ENCODE measurements around the gene DSTN.

The DSTN gene

DNA sequence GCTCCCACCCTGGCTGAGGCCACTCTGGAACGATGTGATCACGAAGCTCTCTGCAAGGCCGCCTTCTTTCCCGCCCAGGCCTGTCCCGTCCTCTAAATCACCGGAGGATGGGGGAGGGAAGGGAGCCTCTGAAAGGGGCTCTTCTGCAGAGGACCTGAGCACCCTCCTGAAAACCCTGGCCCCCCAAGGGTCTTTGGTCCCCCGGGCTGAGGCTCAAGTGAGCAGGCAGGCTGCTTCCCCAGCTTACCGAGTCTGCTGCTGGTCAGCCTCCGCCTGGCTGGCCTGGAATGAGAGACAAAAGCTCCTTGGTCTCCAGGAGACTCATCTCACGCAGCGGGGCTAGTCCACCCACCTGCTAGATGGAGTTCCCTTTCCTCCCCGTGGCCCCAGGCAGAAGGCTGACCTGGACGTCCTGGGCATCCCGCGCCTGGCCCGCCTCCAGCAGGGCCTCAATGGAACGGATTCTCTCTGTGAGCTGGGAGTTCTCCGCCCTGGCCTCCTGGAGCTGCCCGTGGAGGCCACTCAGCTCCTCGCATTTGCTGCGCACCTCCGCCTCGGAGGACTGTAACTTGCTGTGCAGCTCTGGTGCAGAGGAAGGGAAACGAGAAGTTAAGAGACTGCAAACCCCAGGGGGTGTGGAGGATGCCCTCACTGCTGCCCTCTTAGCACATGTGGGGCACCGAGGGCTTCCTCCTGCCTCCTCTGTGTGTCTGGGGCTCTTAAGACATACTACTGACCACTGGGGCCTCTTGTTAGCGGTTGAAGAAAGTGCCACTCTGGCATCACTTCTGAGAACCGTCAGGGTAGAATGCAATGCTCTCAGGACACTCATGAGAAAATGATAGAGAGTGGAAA lies 57.5 kb downstream of the DSTN start:
- no peak for TF ChIP-seq CTCF (IDR thresholded peaks at IDR 0.05; ENCODE audit: control insufficient read depth, extremely low read depth, insufficient read depth)
- no peak overlapping the region for H3K4me3 ChIP-seq (ENCODE audit: low read depth, low read length)
- DNase-seq (ENCODE audit: low read depth) = no peak

- no peak for DNase-seq (ENCODE audit: low read depth)
- no peak overlapping the region for H3K4me3 ChIP-seq (ENCODE audit: low read depth, low read length)
- no peak for TF ChIP-seq CTCF (IDR thresholded peaks at IDR 0.05; ENCODE audit: control insufficient read depth, extremely low read depth, insufficient read depth)
Measured at GRCh38 chr20:17628101-17628841, 58.4 kb downstream of the DSTN start.

DNA sequence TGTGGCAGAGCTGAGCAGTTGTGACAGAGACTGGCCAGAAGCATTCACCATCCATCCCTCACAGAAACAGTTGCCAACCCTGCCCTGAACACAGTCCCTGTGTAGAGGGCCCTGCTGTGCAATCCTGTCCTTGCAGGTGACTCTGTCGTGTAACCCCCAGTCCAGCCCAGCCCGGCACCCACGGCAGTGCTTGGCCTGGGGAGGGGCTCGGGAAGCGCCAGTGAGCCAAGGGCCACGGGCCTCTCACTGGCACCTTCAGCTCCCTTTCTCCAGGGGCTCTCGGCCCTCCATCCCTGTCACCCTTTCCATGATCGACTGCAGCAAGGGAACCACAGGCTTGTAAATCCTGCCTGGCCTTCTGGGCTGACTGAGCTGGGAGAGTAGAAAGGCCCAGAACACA lies 59.1 kb downstream of the DSTN start:
- no peak for DNase-seq (ENCODE audit: low read depth)
- TF ChIP-seq CTCF (IDR thresholded peaks at IDR 0.05; ENCODE audit: control insufficient read depth, extremely low read depth, insufficient read depth) = no peak
- H3K4me3 ChIP-seq (ENCODE audit: low read depth, low read length) = no peak overlapping the region

GRCh38 chr20:17629678-17630089 lies 59.8 kb downstream of the DSTN start:
- DNase-seq (ENCODE audit: low read depth) = no peak
- H3K4me3 ChIP-seq (ENCODE audit: low read depth, low read length) = no peak overlapping the region
- no peak for TF ChIP-seq CTCF (IDR thresholded peaks at IDR 0.05; ENCODE audit: control insufficient read depth, extremely low read depth, insufficient read depth)

DNA sequence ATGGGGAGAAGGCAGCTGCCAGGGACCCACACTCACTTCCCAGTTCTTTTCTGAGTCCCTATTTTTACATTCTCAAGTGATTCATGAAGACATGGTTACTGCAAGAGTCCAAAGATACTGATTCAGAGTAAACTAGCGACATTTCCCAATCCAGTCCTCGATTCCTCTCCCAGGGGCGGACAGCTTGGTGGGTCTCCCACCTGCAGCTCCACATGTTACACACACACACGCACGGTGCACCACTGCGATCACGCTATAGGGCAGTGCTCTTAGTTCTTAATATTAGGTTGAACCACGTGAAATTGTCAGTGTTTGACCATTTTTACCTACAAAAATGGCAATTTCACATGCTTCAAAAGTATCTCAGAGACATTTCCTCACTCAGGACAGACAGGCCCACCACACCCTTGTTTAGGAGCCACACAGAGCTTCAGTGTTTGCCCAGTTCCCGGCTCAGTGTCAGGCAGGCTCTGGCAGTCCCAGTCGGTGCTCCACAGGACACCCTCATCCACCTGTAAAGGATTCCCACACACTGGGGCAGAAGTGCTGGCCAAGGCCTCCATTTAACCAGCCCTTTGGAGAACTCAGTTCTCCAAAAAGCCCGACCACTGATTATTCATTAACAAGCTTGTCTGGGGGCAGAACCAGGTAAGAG lies 60.4 kb downstream of the DSTN start:
- H3K4me3 ChIP-seq (ENCODE audit: low read depth, low read length) = no peak overlapping the region
- DNase-seq (ENCODE audit: low read depth) = no peak
- no peak for TF ChIP-seq CTCF (IDR thresholded peaks at IDR 0.05; ENCODE audit: control insufficient read depth, extremely low read depth, insufficient read depth)

DNA sequence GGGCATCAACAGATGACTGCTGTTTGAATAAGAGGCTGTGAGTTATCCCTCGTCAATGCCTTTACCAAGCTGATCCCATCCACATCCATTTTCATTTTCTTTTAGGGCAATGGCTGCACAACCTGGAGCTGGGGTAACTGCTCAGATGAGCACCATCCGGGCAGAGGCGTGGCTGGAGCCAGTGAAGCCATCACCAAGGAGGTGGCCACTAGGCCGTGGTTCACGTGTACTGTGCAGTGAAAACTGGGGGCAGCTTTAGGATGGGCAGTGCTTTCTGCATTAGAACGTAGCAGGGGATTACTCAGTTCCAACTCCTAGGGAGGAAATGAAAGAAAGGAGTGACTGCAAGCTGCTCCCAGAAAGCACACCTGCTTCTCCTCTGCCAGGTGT lies 60.9 kb downstream of the DSTN start:
- no peak overlapping the region for H3K4me3 ChIP-seq (ENCODE audit: low read depth, low read length)
- no peak for DNase-seq (ENCODE audit: low read depth)
- no peak for TF ChIP-seq CTCF (IDR thresholded peaks at IDR 0.05; ENCODE audit: control insufficient read depth, extremely low read depth, insufficient read depth)
